NCI-H2029 treated with DMSO at 0.1 percent for 48 hours (cell line): ENCODE measurements around the gene NFAM1.

Experiments
- DNase-seq: peaks from one replicate; lab custom pipeline; 2025; lab: John Stamatoyannopoulos, UW

NFAM1 gene

GRCh38 chr22:42335839-42336378 is 96.3 kb downstream of the NFAM1 start:
- no peak for DNase-seq

GRCh38 chr22:42334875-42335512 is 97.2 kb downstream of the NFAM1 start:
- DNase-seq: no peak

- no peak for DNase-seq
Measured at GRCh38 chr22:42333544-42333943, 98.7 kb downstream of the NFAM1 start.

- DNase-seq: no peak
Measured at GRCh38 chr22:42332089-42332488, 100.1 kb downstream of the NFAM1 start.

GRCh38 chr22:42331014-42331413 is 101.2 kb downstream of the NFAM1 start:
- DNase-seq: no peak
